ENCODE data around the gene PLCH2.

PLCH2 gene

DNA sequence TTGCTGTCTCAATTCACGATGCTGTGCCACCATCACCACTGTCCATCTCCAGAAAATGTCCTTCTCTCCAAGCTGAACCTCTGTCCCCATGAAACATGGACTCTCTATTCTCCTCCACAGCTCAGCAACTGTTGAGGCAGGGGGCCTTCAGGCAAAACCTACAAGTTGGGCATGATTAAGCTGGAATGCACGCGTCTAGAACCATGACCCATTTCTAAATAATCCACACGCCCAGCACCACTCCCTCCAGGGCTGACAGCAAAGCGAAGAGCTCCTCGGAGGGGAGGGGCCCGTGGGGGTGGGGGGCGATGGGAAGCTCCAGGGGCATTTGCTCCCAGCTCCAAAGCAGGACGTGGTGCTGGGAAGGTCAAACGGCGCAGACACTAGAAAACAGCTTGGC, 57.3 kb downstream of the PLCH2 start:
- no peak for DNase-seq

GRCh38 chr1:2534315-2534686, 58.2 kb downstream of the PLCH2 start:
- no peak for DNase-seq

- DNase-seq, result no peak
These were observed 58.8 kb downstream of the PLCH2 start for GRCh38 chr1:2534687-2535441.

DNA sequence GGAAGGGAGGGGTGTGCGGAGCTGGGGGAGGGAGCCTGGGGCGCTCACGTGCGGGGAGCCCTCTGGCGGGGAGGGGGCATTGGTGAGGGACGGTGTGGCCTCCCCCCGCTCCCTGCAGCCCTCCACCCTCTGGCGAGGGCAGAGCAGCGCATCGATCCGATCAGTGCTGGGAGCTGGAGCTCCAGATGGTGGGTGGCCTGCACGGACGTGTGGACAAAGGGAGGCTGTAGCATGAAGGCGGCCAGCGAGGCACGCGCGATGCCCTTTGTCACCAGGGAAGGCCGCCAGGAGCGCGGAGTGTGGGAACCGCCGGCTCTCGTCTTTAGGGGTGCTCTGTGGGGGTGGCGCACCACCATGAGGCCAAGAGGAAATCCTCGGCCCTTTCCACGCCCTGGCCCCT, 59.4 kb downstream of the PLCH2 start:
- DNase-seq, result no peak

DNA sequence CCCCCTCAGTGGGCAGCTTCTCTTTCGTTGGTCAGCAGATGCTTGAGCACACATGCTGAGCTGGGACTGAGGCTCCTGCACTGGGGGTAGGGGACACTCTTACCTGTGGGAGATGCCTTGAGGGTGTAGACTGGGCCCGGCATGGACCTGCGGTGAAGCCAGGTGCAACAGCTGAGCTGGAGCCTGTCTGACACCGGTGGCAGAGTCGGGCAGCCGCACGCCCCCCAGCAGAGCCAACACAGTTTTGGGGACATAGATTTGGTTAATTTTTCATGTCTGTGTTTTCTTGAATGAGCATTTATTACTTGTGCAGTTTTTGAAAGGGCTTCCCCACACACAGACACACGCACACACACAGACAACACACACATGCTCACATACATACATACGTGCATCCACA, 59.9 kb downstream of the PLCH2 start:
- DNase-seq, result no peak

DNA sequence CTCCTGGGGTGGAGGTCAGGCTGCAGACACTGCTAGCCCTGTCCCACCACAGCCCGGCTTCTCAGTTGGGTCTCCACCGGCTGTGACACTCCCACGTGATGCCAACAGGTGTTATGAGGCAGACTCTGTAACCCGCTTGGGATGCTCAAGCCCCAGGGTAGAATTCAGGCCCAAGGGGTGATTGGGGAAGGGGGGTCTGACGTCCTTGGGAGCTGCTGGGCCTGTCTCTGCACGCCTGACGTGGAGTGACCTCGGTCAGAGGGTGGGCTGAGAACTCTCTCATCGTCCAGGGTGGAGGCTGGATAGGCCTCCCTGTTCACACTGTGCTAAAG, 61.7 kb downstream of the PLCH2 start:
- no peak for DNase-seq

DNA sequence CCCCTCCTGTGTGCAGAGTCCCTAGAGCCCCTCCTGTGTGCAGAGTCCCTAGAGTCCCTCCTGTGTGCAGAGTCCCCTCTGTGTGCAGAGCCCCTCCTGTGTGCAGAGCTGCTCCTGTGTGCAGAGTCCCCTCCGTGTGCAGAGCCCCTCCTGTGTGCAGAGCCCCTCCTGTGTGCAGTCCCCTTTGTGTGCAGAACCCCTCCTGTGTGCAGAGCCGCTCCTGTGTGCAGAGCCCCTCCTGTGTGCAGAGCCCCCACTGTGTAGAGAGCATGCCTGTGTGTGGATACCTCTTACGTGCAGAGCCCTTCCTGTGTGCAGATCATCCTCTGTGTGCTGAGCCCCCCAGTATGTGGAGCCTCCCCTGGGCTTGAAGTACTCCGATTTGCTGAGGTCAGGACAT, 62.3 kb downstream of the PLCH2 start:
- DNase-seq, result no peak

GRCh38 chr1:2538872-2539271, 62.8 kb downstream of the PLCH2 start:
- DNase-seq, result no peak

- no peak for DNase-seq
These were observed 63.3 kb downstream of the PLCH2 start for GRCh38 chr1:2539312-2539907.

GRCh38 chr1:2540816-2541492, 64.9 kb downstream of the PLCH2 start:
- DNase-seq, result no peak

DNA sequence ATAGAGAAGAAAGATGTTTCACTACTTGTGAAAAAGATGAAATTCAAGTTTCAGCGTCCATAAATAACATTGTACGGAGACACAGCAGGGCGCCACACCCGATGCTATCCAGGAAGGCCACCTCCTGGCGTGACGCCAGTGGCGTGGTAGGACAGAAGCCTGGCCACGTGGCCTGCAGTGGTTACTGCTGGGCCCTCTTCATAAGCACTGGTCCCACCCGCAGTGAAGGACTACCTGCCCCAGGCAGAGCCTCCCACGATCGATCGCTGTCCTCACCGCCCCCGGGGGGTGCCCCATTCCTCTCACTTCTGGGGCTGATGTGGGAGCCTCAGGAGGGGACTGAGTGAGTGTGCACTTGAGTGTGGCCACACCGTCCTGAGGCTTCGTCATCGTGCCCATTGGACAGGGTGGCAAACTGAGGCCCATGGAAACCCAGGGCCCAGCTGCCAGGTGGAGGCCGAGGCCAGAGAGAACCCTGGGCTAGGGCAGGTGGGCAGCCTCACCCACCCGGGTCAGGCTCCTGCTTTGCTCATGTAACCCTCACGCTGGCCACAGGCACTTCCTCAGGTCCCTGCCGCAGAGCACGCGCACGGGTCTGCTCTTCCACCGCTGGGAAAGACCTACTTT, 65.6 kb downstream of the PLCH2 start:
- no peak for DNase-seq

DNA sequence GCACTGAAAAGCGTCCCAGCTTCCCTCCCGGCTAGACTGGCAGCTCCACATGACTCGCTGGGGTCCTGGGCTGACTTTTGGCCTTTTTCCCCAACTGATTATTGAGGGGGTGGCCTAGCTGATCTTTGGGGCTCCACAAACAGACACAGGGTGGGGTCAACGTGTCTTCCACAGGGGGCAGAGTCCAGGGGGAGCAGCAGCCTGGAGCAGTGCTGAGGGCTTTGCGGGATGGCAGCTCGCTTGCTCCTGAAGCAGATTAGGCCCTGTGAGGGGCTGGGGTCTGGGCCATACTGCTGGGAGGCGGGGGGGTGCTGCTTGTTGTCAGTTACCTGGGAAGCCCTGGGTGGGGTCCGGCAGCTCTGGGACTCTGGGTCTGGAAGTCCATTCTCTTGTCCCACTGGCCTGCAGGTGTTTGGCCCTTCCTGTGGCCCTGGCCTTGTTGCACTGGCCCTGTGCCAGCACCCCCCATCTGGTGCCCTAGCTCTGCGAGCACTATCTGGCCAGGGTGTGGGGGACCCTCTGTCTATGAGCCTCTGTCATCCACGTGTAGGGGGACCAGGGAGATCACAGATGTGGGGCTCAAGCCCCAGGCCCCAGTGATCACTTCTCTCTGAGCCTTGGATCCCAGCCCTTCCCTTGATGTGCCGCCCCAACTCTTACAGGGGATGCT, 66.3 kb downstream of the PLCH2 start:
- DNase-seq, result no peak

DNA sequence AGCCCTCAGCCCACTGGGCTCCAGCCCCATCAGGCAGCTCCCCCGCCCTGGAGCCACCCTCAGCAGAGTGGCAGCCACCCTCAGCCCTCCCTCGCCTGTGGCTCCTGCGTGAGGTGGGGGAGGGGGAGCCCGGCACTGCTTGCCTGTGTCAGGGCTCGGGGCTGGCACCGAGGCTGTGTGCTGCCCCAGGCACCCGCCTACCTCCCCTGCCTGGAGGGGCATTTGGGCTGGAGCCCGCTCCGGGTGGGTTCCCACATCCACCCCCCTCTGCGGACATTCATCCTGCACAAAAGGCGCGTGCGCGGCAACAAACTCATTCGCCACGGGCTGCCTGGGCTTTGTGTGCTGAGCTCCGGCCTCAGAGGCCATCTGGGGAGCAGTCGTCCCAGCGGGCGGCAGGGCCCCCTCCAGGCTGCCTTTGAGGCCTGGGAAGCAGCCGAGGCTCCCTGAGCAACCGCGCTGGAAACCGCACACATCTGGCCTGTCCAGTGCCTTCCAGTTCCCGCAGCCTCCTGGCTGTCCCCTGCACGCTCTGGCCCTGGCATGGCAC, 67.5 kb downstream of the PLCH2 start:
- DNase-seq, result no peak

DNA sequence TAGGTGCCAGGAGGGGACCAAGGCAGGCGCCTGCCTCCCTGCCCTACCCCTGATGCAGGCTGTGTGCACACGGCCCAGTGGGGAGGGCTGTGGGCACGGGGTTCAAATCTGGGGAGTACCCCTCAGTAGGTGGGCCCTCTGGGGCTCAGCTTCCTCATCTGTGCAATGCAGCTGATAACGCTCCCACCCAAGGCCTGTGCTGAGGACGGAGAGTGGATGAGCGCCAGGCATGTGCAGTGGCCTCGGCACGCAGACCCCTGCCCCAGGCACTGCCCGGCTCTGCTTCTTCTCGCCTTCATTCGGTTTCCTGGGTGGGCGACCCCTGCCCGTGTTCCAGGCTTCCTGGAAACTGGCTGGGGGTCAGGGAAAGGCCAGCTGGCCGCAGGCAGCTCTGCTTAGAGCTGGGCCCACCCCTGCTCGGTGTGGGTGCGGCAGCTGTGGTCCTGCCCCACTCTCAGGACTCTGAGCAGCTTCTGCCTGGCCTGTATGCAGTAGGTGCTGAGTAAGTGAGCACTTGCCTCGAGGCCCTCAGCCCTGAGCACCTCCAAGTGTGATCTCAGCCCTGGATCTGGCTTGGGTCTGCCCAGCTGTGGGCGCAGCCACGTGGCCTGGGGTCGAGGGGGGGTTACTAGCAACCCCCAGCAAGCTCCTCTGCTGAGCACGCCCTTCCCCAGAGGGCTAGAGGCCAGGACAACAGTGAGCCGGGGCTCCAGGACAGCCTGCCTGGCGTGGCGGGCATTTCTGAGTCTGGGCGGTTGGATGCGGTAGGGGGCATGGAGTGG, 68.2 kb downstream of the PLCH2 start:
- no peak for DNase-seq

- DNase-seq, result no peak
These were observed 69.0 kb downstream of the PLCH2 start for GRCh38 chr1:2544875-2545640.

- DNase-seq, result peak; percentile 76
These were observed 69.8 kb downstream of the PLCH2 start for GRCh38 chr1:2545754-2546514.

DNA sequence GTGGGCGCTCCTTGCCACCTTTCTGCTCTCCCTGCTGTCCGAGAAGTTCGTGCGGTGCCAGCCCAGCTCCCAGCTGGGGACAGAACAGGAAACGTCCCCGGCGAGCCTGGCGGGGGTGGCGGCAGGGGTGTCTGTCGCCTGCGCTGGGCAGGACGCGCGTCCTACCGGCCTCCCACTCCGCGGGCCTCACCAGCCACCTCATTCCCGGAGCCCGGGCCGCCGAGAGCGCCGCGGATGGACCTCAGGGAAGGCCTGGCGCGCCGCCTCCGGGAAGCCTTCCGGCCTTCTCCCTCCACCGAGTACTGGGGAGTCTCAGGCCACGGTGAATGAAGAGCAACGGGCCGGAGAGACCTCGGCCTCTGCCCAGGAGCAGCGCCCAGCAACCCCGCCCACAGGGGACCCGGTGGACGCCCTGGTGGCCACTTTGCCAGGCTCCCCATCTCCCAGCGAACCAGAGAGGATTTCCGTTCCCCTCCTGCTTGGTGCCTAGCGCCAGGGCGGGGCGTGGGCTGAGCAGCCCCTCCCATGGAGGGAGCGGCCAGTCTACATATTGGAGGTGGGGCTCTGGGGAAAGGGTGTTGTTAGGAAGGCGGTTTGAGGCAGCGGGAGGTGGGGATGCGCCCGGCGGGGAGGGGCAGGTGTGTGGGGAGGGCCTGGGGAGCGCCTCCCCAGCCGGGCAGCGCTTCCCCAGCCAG, 70.6 kb downstream of the PLCH2 start:
- peak; percentile 49 for DNase-seq

GRCh38 chr1:2547210-2548067, 71.3 kb downstream of the PLCH2 start:
- no peak for DNase-seq

DNA sequence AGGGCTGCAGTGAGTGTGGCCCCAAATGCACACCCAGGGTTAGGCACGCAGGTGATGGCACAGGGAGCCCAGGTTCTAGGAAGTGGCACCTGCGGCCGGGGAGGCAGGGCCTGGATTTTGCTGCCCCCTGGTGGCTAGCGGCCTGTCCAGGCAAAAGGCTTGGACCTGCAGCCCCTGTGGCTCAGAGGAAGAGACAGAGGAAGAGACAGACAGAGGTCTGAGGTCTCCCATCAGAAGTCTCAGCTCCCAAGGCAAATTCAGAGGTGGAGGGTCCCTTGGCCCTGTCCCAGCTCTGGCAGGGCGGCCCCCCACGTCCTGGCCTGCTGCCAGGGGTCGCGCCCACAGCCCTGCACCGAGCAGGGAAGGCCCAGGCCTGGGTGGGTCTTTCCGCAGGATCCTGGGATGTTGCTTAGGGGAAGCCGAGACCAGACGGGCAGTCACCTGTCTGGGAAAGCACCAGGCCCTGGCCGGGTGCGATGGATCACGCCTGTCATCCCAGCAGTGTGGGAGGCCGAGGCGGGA, 72.0 kb downstream of the PLCH2 start:
- no peak for DNase-seq
